ENCODE results near the gene MYH10. TPM values are rescaled to one million over a fixed set of nuclear protein-coding genes. Genes with fewer than 3 reads are reported as not detected.
A peak's percentile ranks its signal among the peaks of the same experiment; 100 is the strongest.

Gene MYH10
- total RNA-seq, 1 experiment from 2014 or later, result 251 TPM

GRCh38 chr17:8487130-8487645 lies 143.3 kb downstream of the MYH10 start:
- no peaks in the 10 kb centered on the region for H3K27me3 ChIP-seq (ENCODE audit: insufficient read depth, low read length)
- H3K9me3 ChIP-seq (ENCODE audit: control insufficient read depth, low read depth, low read length), result no peaks in the 10 kb centered on the region
- H3K4me2 ChIP-seq (ENCODE audit: insufficient read depth, insufficient read length, low read length), result no peak overlapping the region
- TF ChIP-seq CTCF (conservative IDR thresholded peaks at IDR 0.05), result no peak
- peak; percentile 24 for DNase-seq
- no peak overlapping the region for H3K4ac ChIP-seq (ENCODE audit: low read depth, low read length)
- no peak overlapping the region for H2BK5ac ChIP-seq (ENCODE audit: insufficient read length, low read length)
- H4K5ac ChIP-seq (ENCODE audit: insufficient read length, low read depth, low read length), result no peak overlapping the region
- no peak overlapping the region for H4K91ac ChIP-seq (ENCODE audit: insufficient read length, low read depth, low read length)
- no peak overlapping the region for H3T11ph ChIP-seq (ENCODE audit: low read length)
- no peak overlapping the region for H3K18ac ChIP-seq (ENCODE audit: insufficient read length, low read depth, low read length)
- WGBS (ENCODE audit: extremely low coverage, insufficient read length, low lambda C conversion rate), result no CpG with 5 or more reads among the region's 19 CpGs
- Mint-ChIP-seq H3K9me3 (0 out of 5 replicates have a peak, but pooled peaks cover 0 to 2% of the 10 kb centered on the region in 2 experiments), H3K27ac (peak overlapping the region in 1 of 3 experiments; percentile 5; a peak in 2 of 7 replicates), H3K27me3 (ENCODE audit: low read depth) (no peaks in the 10 kb centered on the region), H3K4me3 (no peak overlapping the region), H3K36me3 (ENCODE audit: insufficient read depth in 1 of 3, low read depth in 3 of 3) (peaks cover 79 to 99% (median 95%) of the 10 kb centered on the region in 3 experiments), H3K4me1 (no peaks in the 10 kb centered on the region)
- no peak overlapping the region for H2AK5ac ChIP-seq (ENCODE audit: insufficient read length, low read length)
- no peaks in the 10 kb centered on the region for H3K4me1 ChIP-seq (ENCODE audit: insufficient read depth, low read length)
- no peaks in the 10 kb centered on the region for H3K79me1 ChIP-seq (ENCODE audit: insufficient read depth, low read depth, low read length, poor library complexity, severe bottlenecking)
- no peak overlapping the region for H2BK20ac ChIP-seq (ENCODE audit: low read depth, low read length, poor library complexity, severe bottlenecking)
- no peak overlapping the region for H3K14ac ChIP-seq (ENCODE audit: insufficient read depth, low read length)
- H2BK15ac ChIP-seq (ENCODE audit: low read depth, low read length), result no peak overlapping the region
- no peak overlapping the region for H2AFZ ChIP-seq (ENCODE audit: low read length)
- H3K27ac ChIP-seq (ENCODE audit: insufficient read length, low read depth, low read length), result no peak overlapping the region
- H3K9ac ChIP-seq (ENCODE audit: extremely low read depth, insufficient read length, low read length), result no peak overlapping the region
- no peak overlapping the region for H2BK120ac ChIP-seq (ENCODE audit: low read depth, low read length, poor library complexity, severe bottlenecking)
- H3K23me2 ChIP-seq (ENCODE audit: insufficient read length, low read depth, low read length, poor library complexity, severe bottlenecking), result no peaks in the 10 kb centered on the region
- no peak overlapping the region for H3K56ac ChIP-seq (ENCODE audit: insufficient read length, low read depth, low read length)
- H2BK12ac ChIP-seq (ENCODE audit: insufficient read length, low read depth, low read length), result no peak overlapping the region
- H3K23ac ChIP-seq (ENCODE audit: insufficient read length, low read depth, low read length), result no peak overlapping the region
- no peaks in the 10 kb centered on the region for H3K79me2 ChIP-seq (ENCODE audit: insufficient read depth, low read length)
- no peaks in the 10 kb centered on the region for H4K20me1 ChIP-seq (ENCODE audit: control insufficient read depth, insufficient read depth, insufficient read length)
- H4K8ac ChIP-seq (replicated peaks; ENCODE audit: insufficient read length, low read depth, low read length), result no peak overlapping the region
